HepG2 (cell line): ENCODE data around the gene ID3. TPM values are rescaled to one million over a fixed set of nuclear protein-coding genes. Genes with fewer than 3 reads are reported as not detected.

Experiments
- ATF1 ChIP-seq: IDR thresholded peaks from 2 replicates; pipeline ENCODE4 v1.6.1; 2016; ENCODE audit warnings: mild to moderate bottlenecking, control low read depth
- CAMTA2 ChIP-seq: sonication (generic); formaldehyde crosslinking; IDR thresholded peaks from 2 replicates; pipeline ENCODE4 v1.4.0; 2020; ENCODE audit warnings: mild to moderate bottlenecking, missing genetic modification reagents, borderline replicate concordance
- ETS1 ChIP-seq: sonication (generic); formaldehyde crosslinking; IDR thresholded peaks from 2 replicates; pipeline ENCODE4 v1.4.0; 2020; ENCODE audit warnings: missing genetic modification reagents
- GABPB1 ChIP-seq: IDR thresholded peaks from 2 replicates; pipeline ENCODE4 v1.6.1; 2016; ENCODE audit warnings: mild to moderate bottlenecking, missing genetic modification reagents, moderate library complexity, missing compliant biosample characterization
- GZF1 ChIP-seq: sonication (generic); formaldehyde crosslinking; IDR thresholded peaks from 2 replicates; pipeline ENCODE4 v1.5.1; 2020; ENCODE audit warnings: mild to moderate bottlenecking, missing genetic modification reagents
- KLF6 ChIP-seq: IDR thresholded peaks from 2 replicates; pipeline ENCODE4 v1.8.0; 2016; ENCODE audit warnings: missing biosample characterization, missing genetic modification reagents
- MYC ChIP-seq: sonication (generic); formaldehyde crosslinking; IDR thresholded peaks from 2 replicates; pipeline ENCODE4 v1.9.0; 2021; ENCODE audit warnings: missing genetic modification reagents, borderline replicate concordance
- NAIF1 ChIP-seq: sonication (generic); formaldehyde crosslinking; IDR thresholded peaks from 2 replicates; pipeline ENCODE4 v1.5.0; 2020; ENCODE audit warnings: mild to moderate bottlenecking, missing genetic modification reagents, borderline replicate concordance
- NCOA1 ChIP-seq: sonication (generic); formaldehyde crosslinking; IDR thresholded peaks from 2 replicates; pipeline ENCODE4 v1.9.0; 2021; ENCODE audit warnings: missing genetic modification reagents
- NFE2 ChIP-seq: sonication (generic); formaldehyde crosslinking; IDR thresholded peaks from 2 replicates; pipeline ENCODE4 v1.4.0; 2020; ENCODE audit warnings: missing genetic modification reagents
- NR2F2 ChIP-seq: IDR thresholded peaks from 2 replicates; pipeline ENCODE4 v1.6.1; 2012; ENCODE audit warnings: low read depth, inconsistent platforms, borderline replicate concordance
- POGZ ChIP-seq: sonication (generic); formaldehyde crosslinking; IDR thresholded peaks from 2 replicates; pipeline ENCODE4 v1.4.0; 2020; ENCODE audit warnings: mild to moderate bottlenecking, missing genetic modification reagents
- REPIN1 ChIP-seq: sonication (generic); formaldehyde crosslinking; IDR thresholded peaks from 2 replicates; pipeline ENCODE4 v1.8.0; 2022; ENCODE audit warnings: missing genetic modification reagents, low read depth, mild to moderate bottlenecking, borderline replicate concordance
- SALL2 ChIP-seq: sonication (generic); formaldehyde crosslinking; IDR thresholded peaks from 2 replicates; pipeline ENCODE4 v1.8.1; 2023; ENCODE audit warnings: mild to moderate bottlenecking, missing genetic modification reagents, inconsistent platforms
- ZBED4 ChIP-seq: sonication (generic); formaldehyde crosslinking; IDR thresholded peaks from 2 replicates; pipeline ENCODE4 v1.4.0; 2020; ENCODE audit warnings: missing genetic modification reagents, borderline replicate concordance
- ZMAT5 ChIP-seq: sonication (generic); formaldehyde crosslinking; IDR thresholded peaks from 2 replicates; pipeline ENCODE4 v1.5.0; 2020; ENCODE audit warnings: mild to moderate bottlenecking, low read depth, missing genetic modification reagents, borderline replicate concordance
- ZNF160 ChIP-seq: sonication (generic); formaldehyde crosslinking; IDR thresholded peaks from 2 replicates; pipeline ENCODE4 v1.8.0; 2022; ENCODE audit warnings: mild to moderate bottlenecking, inconsistent platforms, missing genetic modification reagents
- ZNF263 ChIP-seq: sonication (generic); formaldehyde crosslinking; IDR thresholded peaks from 2 replicates; pipeline ENCODE4 v1.4.0; 2020; ENCODE audit warnings: missing genetic modification reagents
- ZNF432 ChIP-seq: sonication (generic); formaldehyde crosslinking; IDR thresholded peaks from 2 replicates; pipeline ENCODE4 v1.5.0; 2020; ENCODE audit warnings: missing genetic modification reagents, mild to moderate bottlenecking, borderline replicate concordance
- ZNF557 ChIP-seq: sonication (generic); formaldehyde crosslinking; IDR thresholded peaks from 2 replicates; pipeline ENCODE4 v1.4.0; 2020; ENCODE audit warnings: missing genetic modification reagents
- ZNF629 ChIP-seq: sonication (generic); formaldehyde crosslinking; conservative IDR thresholded peaks from 2 replicates; pipeline ENCODE4 v1.5.0; 2020; ENCODE audit warnings: missing genetic modification reagents
- ZNF709 ChIP-seq: sonication (generic); formaldehyde crosslinking; IDR thresholded peaks from 2 replicates; pipeline ENCODE4 v1.5.0; 2020; ENCODE audit warnings: mild to moderate bottlenecking, missing genetic modification reagents
- ZNF724P ChIP-seq: sonication (generic); formaldehyde crosslinking; IDR thresholded peaks from 2 replicates; pipeline ENCODE4 v1.8.0; 2022; ENCODE audit warnings: missing genetic modification reagents, borderline replicate concordance
- ZNF776 ChIP-seq: sonication (generic); formaldehyde crosslinking; IDR thresholded peaks from 2 replicates; pipeline ENCODE4 v1.4.0; 2020; ENCODE audit warnings: mild to moderate bottlenecking, missing genetic modification reagents
- ZNF780A ChIP-seq: sonication (generic); formaldehyde crosslinking; IDR thresholded peaks from 2 replicates; pipeline ENCODE4 v1.8.0; 2022; ENCODE audit warnings: mild to moderate bottlenecking, missing genetic modification reagents, moderate library complexity
- polyA plus RNA-seq, 8 experiments: library from polyadenylated mRNA; depleted of rRNA in 3 of 8; stranded (reverse) in 7 of 8; unstranded in 1 of 8; fragments of >200 nt; fragmentation: Illumina TruSeq in 4 of 8; extraction: Trizol in 4 of 8; gene quantifications; 2 replicates each; pipeline versions ENCODE4 v1.2.1 to v1.2.3, GENCODE V29; 2011 to 2016; ENCODE audit warnings: low read depth in 4 of 8, missing spikeins in 1 of 8, mixed read lengths in 1 of 8; ENCODE audit not compliant: insufficient read depth in 1 of 8
- total RNA-seq, 5 experiments: library from RNA; depleted of rRNA; stranded (reverse); fragments of >200 nt; fragmentation: Illumina TruSeq; extraction: Trizol; gene quantifications; 2 replicates each; pipeline ENCODE4 v1.2.3, GENCODE V29; 2016; ENCODE audit warnings: low read depth in 1 of 5

Gene ID3
- total and polyA plus RNA-seq, 2 of the 13 experiments (the other 11 are each of a cell fraction or from before 2014, with no cell fraction given), result 64.8 to 115 TPM

- TF ChIP-seq ZNF709 (CRISPR knock-in tag) (no peak; the same call in 1 of the 2 replicates), CAMTA2 (CRISPR knock-in tag) (0 out of 2 replicates have a peak, but pooled peaks have one; percentile 43), ZNF780A (CRISPR knock-in tag) (no peak), ZNF724P (CRISPR knock-in tag) (peak; percentile 83; the same call in 1 of the 2 replicates), NR2F2 (0 out of 2 replicates have a peak, but pooled peaks have one; percentile 6), ZNF432 (CRISPR knock-in tag) (no peak), SALL2 (peak; percentile 42; the same call in 1 of the 2 replicates), ZNF776 (CRISPR knock-in tag) (0 out of 2 replicates have a peak, but pooled peaks have one; percentile 50), REPIN1 (CRISPR knock-in tag) (peak; percentile 56; the same call in 1 of the 2 replicates), KLF6 (CRISPR knock-in tag) (0 out of 2 replicates have a peak, but pooled peaks have one; percentile 58), ZNF557 (CRISPR knock-in tag) (no peak), GZF1 (no peak), NFE2 (CRISPR knock-in tag) (no peak), ZNF629 (CRISPR knock-in tag) (no peak), MYC (peak; percentile 52; the same call in 1 of the 2 replicates), GABPB1 (peak; percentile 64; the same call in 1 of the 2 replicates), ATF1 (CRISPR knock-in tag) (no peak), ZNF160 (peak; percentile 27; the same call in 1 of the 2 replicates), NCOA1 (no peak), ZMAT5 (CRISPR knock-in tag) (no peak), ETS1 (no peak), ZBED4 (CRISPR knock-in tag) (peak; percentile 16; the same call in 1 of the 2 replicates), ZNF263 (CRISPR knock-in tag) (no peak; the same call in 1 of the 2 replicates), NAIF1 (CRISPR knock-in tag) (no peak), POGZ (CRISPR knock-in tag) (peak; percentile 42; the same call in 1 of the 2 replicates)
These were observed at the start of gene ID3 (continued) for GRCh38 chr1:23559136-23559984.
